Activated B cell treated with CpG ODN at 0.5 μM for 24 hours (primary cell): ENCODE measurements around the gene MXI1. TPM values are rescaled to one million over a fixed set of nuclear protein-coding genes. Genes with fewer than 3 reads are reported as not detected.
A peak's percentile ranks its signal among the peaks of the same experiment; 100 is the strongest.

Experiments
- ATAC-seq: fragments of 200-7000 bp; cut with Tn5 transposase; one replicate; pipeline ENCODE4 v1.10.0; 2021; ENCODE audit warnings: low read depth, mild to moderate bottlenecking, moderate library complexity
- CTCF ChIA-PET: fragments of 350-600 bp; sonication (Branson Sonifier 250); formaldehyde crosslinking; loops from one replicate; lab custom pipeline; 2021; ENCODE audit warnings: antibody characterized with exemption; lab: Charles Lee
- POLR2A ChIA-PET: fragments of 350-600 bp; sonication (Branson Sonifier 250); formaldehyde crosslinking; loops from one replicate; lab custom pipeline; 2021; ENCODE audit warnings: antibody characterized with exemption; lab: Charles Lee
- DNase-seq: peaks from one replicate; pipeline ENCODE4 v3.0.0; 2022
- H3K27ac Mint-ChIP-seq: one replicate; pipeline ENCODE4 v1.8.0; 2020; ENCODE audit warnings: mixed read lengths
- H3K27me3 Mint-ChIP-seq: one replicate; pipeline ENCODE4 v1.8.0; 2021; ENCODE audit warnings: mixed read lengths
- H3K36me3 Mint-ChIP-seq: one replicate; pipeline ENCODE4 v1.8.0; 2021; ENCODE audit warnings: low read depth, mixed read lengths
- H3K4me1 Mint-ChIP-seq: one replicate; pipeline ENCODE4 v1.8.0; 2021; ENCODE audit warnings: mixed read lengths
- H3K4me3 Mint-ChIP-seq: one replicate; pipeline ENCODE4 v1.8.0; 2020; ENCODE audit warnings: mild to moderate bottlenecking, mixed read lengths
- H3K9me3 Mint-ChIP-seq: one replicate; pipeline ENCODE4 v1.8.0; 2020; ENCODE audit warnings: mixed read lengths
- CTCF ChIP-seq: fragments of 200-600 bp; IDR thresholded peaks from one replicate; pipeline ENCODE4 v1.8.0; 2022; ENCODE audit warnings: antibody characterized with exemption, mild to moderate bottlenecking
- intact Hi-C: fragments of 100-400 bp; cut with micrococcal nuclease; formaldehyde crosslinking; loops from one replicate; pipeline ENCODE4 v1.15.1; 2024
- total RNA-seq: library from RNA; stranded (reverse); gene quantifications from 2 replicates; pipeline ENCODE4 v1.2.3, GENCODE V29; 2022

The MXI1 gene
- 8.2 and 8.5 TPM in 2 replicates for total RNA-seq

DNA sequence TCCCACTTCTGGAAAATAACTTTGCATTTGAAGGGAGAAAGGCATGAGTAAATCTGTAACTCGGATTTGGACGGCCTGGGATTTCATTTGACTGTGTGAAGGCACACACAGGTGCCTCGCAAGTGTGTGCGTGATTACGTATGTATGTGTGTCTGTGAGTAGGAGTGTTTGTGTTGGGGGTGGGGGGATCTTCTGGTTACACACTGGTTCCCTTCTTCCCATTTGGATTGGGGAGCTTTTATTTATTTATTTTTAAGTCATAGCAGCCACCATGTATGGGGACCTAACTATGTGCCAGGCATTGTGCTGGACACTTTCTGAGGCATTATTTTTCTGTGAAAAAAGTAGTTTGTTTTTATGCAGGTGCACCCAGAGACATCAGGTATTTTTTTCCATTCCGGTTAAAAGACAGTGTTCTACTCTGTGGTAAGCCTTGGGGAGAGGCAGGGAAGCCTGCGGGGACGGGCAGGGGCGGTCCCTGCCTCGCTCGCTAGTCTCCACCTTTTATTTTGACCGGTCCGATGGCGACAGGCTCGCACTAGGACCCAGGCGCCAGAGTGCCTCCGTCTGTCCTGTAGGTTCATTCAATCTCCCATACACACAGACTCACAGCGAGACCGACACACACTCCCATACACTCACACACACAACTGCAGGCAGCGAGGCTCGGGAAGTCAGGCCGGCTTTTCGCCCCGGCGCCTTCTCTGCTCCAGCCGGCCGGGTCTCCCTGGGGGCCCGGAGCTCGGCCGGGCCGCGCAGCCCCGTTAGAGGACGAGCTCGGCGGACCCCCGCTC lies at the start of gene MXI1:
Gene MXI1 (plus strand): TSS at position 595 of the 794 bp plus-strand sequence. CDS start 204 bp downstream, outside the sequence.
- peak within 1 kb of the TSS; percentile 96 for H3K4me3 Mint-ChIP-seq
- no peaks in the 10 kb centered on the region for H3K9me3 Mint-ChIP-seq
- peaks cover 27% of the 10 kb centered on the region for H3K4me1 Mint-ChIP-seq
- CTCF ChIA-PET, result interaction anchor here (1.0 to 6.0 kb wide), 7 partner anchors 10 to 72 kb away, joined by 3 to 42 read pairs (median 9); no protein-coding TSS in a partner anchor
- intact Hi-C loops, result loop anchor here (2.0 to 5.0 kb wide), 4 partner anchors 18 to 665 kb away; partner anchors contain the start of genes PDCD4 and SMC3
- H3K27ac Mint-ChIP-seq, result peak within 1 kb of the TSS; percentile 59
- ATAC-seq (peak; percentile 25), DNase-seq (peak; percentile 52)
- no peak for TF ChIP-seq CTCF
- POLR2A ChIA-PET, result interaction anchor here (0.6 to 7.6 kb wide), 10 partner anchors 10 to 200 kb away, joined by 3 to 64 read pairs (median 6); partner anchors contain the start of gene ADD3
- peaks cover 5% of the 10 kb centered on the region for H3K27me3 Mint-ChIP-seq
- H3K36me3 Mint-ChIP-seq, result peaks cover 2% of the 10 kb centered on the region

DNA sequence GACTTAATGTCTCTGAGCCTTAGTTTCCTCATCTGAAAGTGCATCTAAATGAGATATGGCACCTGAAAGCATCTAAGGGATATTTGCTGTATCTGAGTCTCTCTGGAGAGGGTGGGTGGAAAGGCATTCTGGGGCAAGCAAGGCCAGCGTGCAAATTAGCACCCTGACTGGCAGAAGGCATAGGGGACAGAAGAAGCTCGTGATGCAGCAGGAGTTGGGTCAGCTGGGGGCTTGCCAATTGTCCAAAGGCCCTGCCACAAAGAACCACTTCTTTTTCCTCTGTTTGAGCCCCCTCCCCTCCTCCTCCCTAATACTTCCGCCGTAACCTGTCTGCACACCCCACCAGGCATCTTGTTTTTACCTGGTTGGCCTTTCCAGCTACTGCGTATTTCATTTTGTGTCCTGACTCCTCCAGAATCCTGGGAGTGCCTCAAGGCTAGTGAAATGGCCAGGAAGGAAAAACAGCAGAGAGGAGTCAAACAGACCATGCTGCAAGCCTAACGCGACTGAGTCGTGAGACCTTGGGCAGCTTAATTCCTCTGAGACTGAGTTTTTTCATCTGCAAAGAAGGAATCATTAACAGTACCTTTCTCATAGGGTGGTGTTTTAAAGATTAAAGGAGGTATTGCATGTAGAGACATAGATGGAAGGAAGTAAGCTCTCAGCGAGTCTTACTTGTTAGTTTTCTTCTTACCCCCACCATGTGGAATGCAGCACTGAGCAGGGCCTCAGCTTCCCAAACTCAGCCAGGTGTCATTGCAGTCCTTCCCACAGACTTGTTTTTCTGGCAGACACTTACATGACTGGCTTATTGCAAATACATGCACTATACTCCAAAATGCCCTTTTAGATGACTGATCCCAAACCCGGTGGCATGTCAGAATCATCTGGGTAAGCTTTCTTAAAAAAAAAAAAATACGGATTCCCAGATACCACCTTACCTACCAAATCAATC lies 49.1 kb upstream of the MXI1 start:
- Mint-ChIP-seq H3K9me3 (no peaks in the 10 kb centered on the region), H3K4me3 (no peak overlapping the region), H3K36me3 (no peaks in the 10 kb centered on the region), H3K27me3 (peaks cover 19% of the 10 kb centered on the region), H3K27ac (no peak overlapping the region), H3K4me1 (peaks cover 45% of the 10 kb centered on the region)
- DNase-seq (no peak), ATAC-seq (no peak)
- ChIA-PET POLR2A (no interaction called here), CTCF (interaction anchor here (0.7 to 0.9 kb wide), 2 partner anchors 20 to 550 kb away, joined by 4 read pairs; no protein-coding TSS in a partner anchor)
- TF ChIP-seq CTCF, result no peak
- intact Hi-C loops, result loop anchor here (5.0 kb wide), 1 partner anchor 69 kb away; no protein-coding TSS in a partner anchor

DNA sequence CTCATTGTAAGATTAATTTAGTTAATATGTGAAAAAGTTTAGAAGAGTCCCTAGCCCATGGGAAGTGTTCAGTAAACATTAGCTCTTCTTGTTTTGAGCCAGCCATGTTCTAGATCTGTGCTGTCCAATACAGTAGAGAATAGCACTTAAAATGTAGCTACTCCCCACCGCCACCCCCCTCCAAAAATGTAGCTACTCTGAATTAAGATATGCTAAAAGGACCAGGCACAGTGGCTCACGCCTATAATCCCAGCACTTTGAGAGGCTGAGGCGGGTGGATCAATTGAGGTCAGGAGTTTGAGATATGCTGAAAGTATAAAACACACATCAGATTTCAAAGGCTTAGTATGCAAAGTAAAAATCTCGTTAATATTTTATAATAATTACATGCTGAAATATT lies 47.3 kb upstream of the MXI1 start:
- TF ChIP-seq CTCF, result no peak
- POLR2A ChIA-PET, result no interaction called here
- Mint-ChIP-seq H3K27me3 (peaks cover 18% of the 10 kb centered on the region), H3K4me1 (peaks cover 29% of the 10 kb centered on the region), H3K36me3 (no peaks in the 10 kb centered on the region), H3K9me3 (no peaks in the 10 kb centered on the region), H3K27ac (no peak overlapping the region), H3K4me3 (no peak overlapping the region)
- ATAC-seq (no peak), DNase-seq (no peak)
- CTCF ChIA-PET, result no interaction called here
- intact Hi-C loops, result no loop called here

DNA sequence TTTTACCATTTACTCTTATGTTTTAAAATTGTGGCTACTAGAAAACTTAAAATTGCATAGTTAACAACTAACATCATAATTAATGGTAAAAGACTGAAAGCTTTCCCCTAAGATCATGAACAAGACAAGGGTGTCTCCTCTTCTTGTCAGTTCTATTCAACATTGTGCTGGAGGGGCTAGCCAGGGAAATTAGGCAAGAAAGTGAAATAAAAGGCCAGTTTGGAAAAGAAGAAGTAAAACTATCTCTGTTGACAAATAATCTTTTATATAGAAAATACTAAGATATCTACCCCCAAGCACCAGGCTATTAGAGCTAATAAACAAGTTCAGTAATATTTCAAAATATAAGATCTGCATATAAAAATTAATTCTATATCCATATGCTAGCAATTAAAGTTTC lies 46.9 kb upstream of the MXI1 start:
- no peaks in the 10 kb centered on the region for H3K9me3 Mint-ChIP-seq
- ChIA-PET CTCF (no interaction called here), POLR2A (no interaction called here)
- intact Hi-C loops, result no loop called here
- TF ChIP-seq CTCF, result no peak
- no peak overlapping the region for H3K4me3 Mint-ChIP-seq
- ATAC-seq (no peak), DNase-seq (no peak)
- H3K36me3 Mint-ChIP-seq, result no peaks in the 10 kb centered on the region
- H3K27me3 Mint-ChIP-seq, result peaks cover 20% of the 10 kb centered on the region
- H3K27ac Mint-ChIP-seq, result no peak overlapping the region
- peaks cover 26% of the 10 kb centered on the region for H3K4me1 Mint-ChIP-seq
